NCI-H1436 treated with DMSO at 0.1 percent for 48 hours (cell line): ENCODE data around the gene GPC3.

Experiments used
- DNase-seq: peaks from one replicate; lab custom pipeline; 2025; lab: John Stamatoyannopoulos, UW

GPC3 gene

GRCh38 chrX:133513123-133513522, 472.3 kb downstream of the GPC3 start:
- DNase-seq = no peak

- no peak for DNase-seq
Measured at GRCh38 chrX:133511041-133511440, 474.4 kb downstream of the GPC3 start.

- DNase-seq = no peak
Measured at GRCh38 chrX:133497356-133497755, 488.0 kb downstream of the GPC3 start.

- DNase-seq = no peak
Measured at GRCh38 chrX:133495464-133496391, 489.7 kb downstream of the GPC3 start.

- DNase-seq = no peak
Measured at GRCh38 chrX:133493366-133493765, 492.0 kb downstream of the GPC3 start.

GRCh38 chrX:133490955-133491354, 494.4 kb downstream of the GPC3 start:
- no peak for DNase-seq
